CD4-positive, CD25-positive, alpha-beta regulatory T cell (primary cell): ENCODE measurements around the gene MRPS35. TPM values are rescaled to one million over a fixed set of nuclear protein-coding genes. Genes with fewer than 3 reads are reported as not detected.
"Not testable (repeated sequence)": the region's sequence is repeated elsewhere in the genome, so short reads cannot be mapped to it uniquely, and the experiment has no call there.

Source experiments
- ATAC-seq, 2 donors: fragments of 150-1000 bp; cut with Tn5 transposase; one replicate each; pipeline ENCODE4 v1.10.0; 2021; ENCODE audit warnings: low read depth in 2 of 2, moderate number of reproducible peaks in 2 of 2, moderate library complexity in 1 of 2
- DNase-seq, 3 donors: peaks; one replicate each; pipeline versions ENCODE4 v3.0.0 to v3.0.0-alpha.2; 2012 to 2022; ENCODE audit warnings: mixed read lengths in 1 of 3
- H3K27ac ChIP-seq: one replicate; pipeline ENCODE4 v1.7.0; 2013; ENCODE audit warnings: mild to moderate bottlenecking, low read length; ENCODE audit not compliant: insufficient read depth, poor library complexity, severe bottlenecking
- H3K27me3 ChIP-seq: one replicate; pipeline ENCODE4 v1.7.0; 2013; ENCODE audit warnings: low read length; ENCODE audit not compliant: control insufficient read depth, insufficient read depth
- H3K36me3 ChIP-seq: one replicate; pipeline ENCODE4 v1.7.0; 2013; ENCODE audit warnings: mild to moderate bottlenecking, low read length, moderate library complexity; ENCODE audit not compliant: control insufficient read depth, insufficient read depth
- H3K4me1 ChIP-seq: 2 replicates; pipeline ENCODE4 v1.7.0; 2013; ENCODE audit warnings: mild to moderate bottlenecking, low read length; ENCODE audit not compliant: insufficient read depth, control insufficient read depth, poor library complexity, severe bottlenecking
- H3K4me3 ChIP-seq: one replicate; pipeline ENCODE4 v1.7.0; 2013; ENCODE audit warnings: low read depth, mild to moderate bottlenecking, low read length, moderate library complexity
- H3K9me3 ChIP-seq, 2 experiments: 1 replicate in 1 of 2; 2 replicates in 1 of 2; pipeline ENCODE4 v1.7.0; 2013; ENCODE audit warnings: low read length in 2 of 2, mild to moderate bottlenecking in 1 of 2, moderate library complexity in 1 of 2; ENCODE audit not compliant: control insufficient read depth in 2 of 2
- H3K27ac Mint-ChIP-seq, 3 donors: one replicate each; pipeline ENCODE4 v1.8.0; 2020 to 2022; ENCODE audit warnings: mild to moderate bottlenecking in 3 of 3, mixed read lengths in 3 of 3, moderate library complexity in 2 of 3
- H3K27me3 Mint-ChIP-seq: one replicate; pipeline ENCODE4 v1.8.0; 2022; ENCODE audit warnings: mild to moderate bottlenecking, mixed read lengths
- H3K36me3 Mint-ChIP-seq: one replicate; pipeline ENCODE4 v1.8.0; 2020; ENCODE audit warnings: mixed read lengths
- H3K4me1 Mint-ChIP-seq, 4 donors: one replicate each; pipeline ENCODE4 v1.8.0; 2020 to 2022; ENCODE audit warnings: mixed read lengths in 4 of 4, mild to moderate bottlenecking in 1 of 4
- H3K4me3 Mint-ChIP-seq, 4 donors: one replicate each; pipeline ENCODE4 v1.8.0; 2020 to 2022; ENCODE audit warnings: mild to moderate bottlenecking in 4 of 4, mixed read lengths in 4 of 4, moderate library complexity in 3 of 4
- H3K9me3 Mint-ChIP-seq, 7 donors: one replicate each; pipeline ENCODE4 v1.8.0; 2020 to 2022; ENCODE audit warnings: mixed read lengths in 7 of 7, mild to moderate bottlenecking in 3 of 7, moderate library complexity in 2 of 7
- polyA plus RNA-seq, 4 donors: library from polyadenylated mRNA; unstranded; fragments of 300-500 nt; fragmentation: Illumina TruSeq; gene quantifications; one replicate each; pipeline ENCODE4 v1.2.3, GENCODE V29; 2021
- total RNA-seq: library from RNA; stranded (reverse); gene quantifications from one replicate; pipeline ENCODE4 v1.2.3, GENCODE V29; 2022

The MRPS35 gene
- total and polyA plus RNA-seq, 5 donors from 2014 or later: 17.8 to 74.2 (median 67.1) TPM

GRCh38 chr12:27743601-27744000 is 33.0 kb downstream of the MRPS35 start:
- no peaks in the 10 kb centered on the region for H3K27me3 ChIP-seq
- H3K4me3 Mint-ChIP-seq: no peak overlapping the region
- H3K27ac Mint-ChIP-seq: no peak overlapping the region
- no peaks in the 10 kb centered on the region for H3K9me3 ChIP-seq
- no peak overlapping the region for H3K27ac ChIP-seq
- no peaks in the 10 kb centered on the region for H3K4me1 ChIP-seq
- no peaks in the 10 kb centered on the region for H3K9me3 Mint-ChIP-seq
- peaks cover 7 to 11% (median 9%) of the 10 kb centered on the region in 4 donors for H3K4me1 Mint-ChIP-seq
- no peak for DNase-seq
- H3K4me3 ChIP-seq: no peak overlapping the region
- no peak for ATAC-seq
- H3K36me3 Mint-ChIP-seq: peaks cover 29% of the 10 kb centered on the region
- H3K27me3 Mint-ChIP-seq: no peaks in the 10 kb centered on the region
- peaks cover 52% of the 10 kb centered on the region for H3K36me3 ChIP-seq

- not testable (repeated sequence) for ATAC-seq, DNase-seq, H3K9me3 ChIP-seq, H3K4me3 Mint-ChIP-seq, H3K27me3 Mint-ChIP-seq, H3K27me3 ChIP-seq, H3K27ac Mint-ChIP-seq, H3K9me3 Mint-ChIP-seq, H3K4me3 ChIP-seq, H3K4me1 ChIP-seq, H3K27ac ChIP-seq
- peaks cover 6 to 11% (median 7%) of the 10 kb centered on the region in 4 donors for H3K4me1 Mint-ChIP-seq
- peaks cover 37% of the 10 kb centered on the region for H3K36me3 ChIP-seq
- peaks cover 29% of the 10 kb centered on the region for H3K36me3 Mint-ChIP-seq
Observed at GRCh38 chr12:27745734-27746133, 35.1 kb downstream of the MRPS35 start.

DNA sequence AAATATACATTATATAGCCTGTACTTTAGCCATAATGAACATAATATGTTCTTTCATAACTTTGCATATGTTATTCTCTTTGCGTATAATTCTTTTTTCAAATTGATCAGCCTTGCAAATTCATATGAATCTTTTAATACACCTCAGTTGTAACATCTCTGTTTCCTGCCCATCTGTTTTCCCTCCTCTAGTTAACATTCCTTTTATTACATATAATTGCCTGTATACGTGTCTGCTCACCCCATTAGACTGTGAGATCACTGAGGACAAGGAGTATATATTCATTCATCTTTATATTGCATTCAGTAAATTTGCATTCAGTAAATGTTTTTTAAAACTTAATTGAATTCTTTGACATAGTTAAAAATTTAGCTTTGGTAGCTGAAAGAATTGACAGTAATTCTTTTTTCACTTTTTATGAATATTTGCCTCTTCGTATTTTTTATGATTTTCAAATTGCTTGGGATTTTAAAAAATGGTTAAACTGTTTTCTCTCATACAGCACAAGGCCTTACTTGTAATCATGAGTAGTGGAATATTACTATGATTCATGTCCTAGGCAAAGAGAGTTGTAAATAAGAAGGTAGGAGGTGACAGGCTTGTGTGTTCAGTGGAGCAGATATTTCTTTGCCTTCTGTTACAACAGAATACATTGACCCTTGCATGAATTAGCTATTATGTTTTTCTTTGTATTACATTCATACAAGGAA is 36.6 kb downstream of the MRPS35 start:
- Mint-ChIP-seq H3K4me1 (peaks cover 6 to 11% (median 8%) of the 10 kb centered on the region in 4 donors), H3K27ac (peak overlapping the region in 2 of 3 donors; percentile 15 to 72), H3K27me3 (no peaks in the 10 kb centered on the region), H3K9me3 (no peaks in the 10 kb centered on the region), H3K36me3 (peaks cover 28% of the 10 kb centered on the region), H3K4me3 (no peak overlapping the region)
- Histone ChIP-seq H3K27ac (no peak overlapping the region), H3K27me3 (no peaks in the 10 kb centered on the region), H3K9me3 (no peaks in the 10 kb centered on the region), H3K36me3 (peaks cover 32% of the 10 kb centered on the region), H3K4me1 (no peaks in the 10 kb centered on the region), H3K4me3 (no peak overlapping the region)
- DNase-seq (no peak), ATAC-seq (no peak)

DNA sequence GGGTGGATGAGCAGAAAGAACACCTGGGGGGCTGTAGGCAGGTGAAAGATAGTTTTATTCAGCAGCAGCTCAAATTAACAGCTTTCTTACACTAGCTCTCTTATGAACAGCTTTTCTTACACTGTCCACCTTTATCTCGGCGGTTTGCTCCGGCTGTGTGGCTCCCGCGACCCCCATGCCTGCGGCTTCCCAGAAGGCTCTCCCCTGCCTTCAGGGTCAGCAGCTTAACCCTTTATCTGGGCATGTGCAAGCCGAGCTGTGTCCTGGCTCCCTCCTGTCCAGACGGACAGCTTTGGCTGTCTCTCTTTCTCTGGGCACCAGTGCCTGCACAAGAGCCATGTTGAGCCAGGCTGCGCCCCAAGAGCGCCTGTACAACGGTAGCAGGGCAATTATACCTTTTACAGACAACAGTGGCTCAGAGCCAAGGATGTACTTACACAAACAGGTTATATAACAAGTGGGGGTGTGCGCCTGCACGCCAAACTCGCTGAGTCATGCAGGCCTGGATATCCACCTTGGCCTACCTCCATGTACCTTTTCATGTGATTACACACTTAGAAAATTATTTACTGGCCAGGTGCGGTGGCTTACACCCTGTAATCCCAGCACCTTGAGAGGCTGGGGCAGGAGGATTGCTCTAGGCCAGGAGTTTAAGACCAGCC is 40.9 kb downstream of the MRPS35 start:
- Histone ChIP-seq H3K4me1 (no peaks in the 10 kb centered on the region), H3K27ac (no peak overlapping the region), H3K27me3 (no peaks in the 10 kb centered on the region), H3K4me3 (no peak overlapping the region), H3K36me3 (peaks cover 32% of the 10 kb centered on the region), H3K9me3 (no peaks in the 10 kb centered on the region)
- Mint-ChIP-seq H3K4me1 (peaks cover 3 to 14% (median 7%) of the 10 kb centered on the region in 4 donors), H3K4me3 (no peak overlapping the region), H3K27me3 (no peaks in the 10 kb centered on the region), H3K9me3 (no peaks in the 10 kb centered on the region), H3K27ac (peak overlapping the region in 1 of 3 donors; percentile 32), H3K36me3 (peaks cover 14% of the 10 kb centered on the region)
- no peak for ATAC-seq
- DNase-seq: no peak

GRCh38 chr12:27754795-27755194 is 44.2 kb downstream of the MRPS35 start:
- H3K4me3 Mint-ChIP-seq: no peak overlapping the region

GRCh38 chr12:27756670-27757195 is 46.1 kb downstream of the MRPS35 start:
- Histone ChIP-seq H3K36me3 (peaks cover 22% of the 10 kb centered on the region), H3K9me3 (no peaks in the 10 kb centered on the region), H3K4me1 (no peaks in the 10 kb centered on the region), H3K4me3 (no peak overlapping the region), H3K27me3 (no peaks in the 10 kb centered on the region), H3K27ac (no peak overlapping the region)
- no peak overlapping the region for H3K27ac Mint-ChIP-seq
- no peaks in the 10 kb centered on the region for H3K9me3 Mint-ChIP-seq
- H3K27me3 Mint-ChIP-seq: no peaks in the 10 kb centered on the region
- H3K4me3 Mint-ChIP-seq: no peak overlapping the region
- ATAC-seq (no peak), DNase-seq (no peak)
- H3K36me3 Mint-ChIP-seq: peaks cover 18% of the 10 kb centered on the region
- H3K4me1 Mint-ChIP-seq: peaks cover 0 to 7% (median 0%) of the 10 kb centered on the region in 4 donors

More at GRCh38 chr12:27754795-27755194, 44.2 kb downstream of the MRPS35 start:
- Histone ChIP-seq H3K27ac (no peak overlapping the region), H3K4me1 (no peaks in the 10 kb centered on the region), H3K9me3 (no peaks in the 10 kb centered on the region), H3K4me3 (no peak overlapping the region), H3K36me3 (peaks cover 26% of the 10 kb centered on the region), H3K27me3 (no peaks in the 10 kb centered on the region)
- H3K27me3 Mint-ChIP-seq: no peaks in the 10 kb centered on the region
- ATAC-seq (no peak), DNase-seq (no peak)
- H3K9me3 Mint-ChIP-seq: no peaks in the 10 kb centered on the region
- peaks cover 0 to 7% (median 0%) of the 10 kb centered on the region in 4 donors for H3K4me1 Mint-ChIP-seq
- H3K27ac Mint-ChIP-seq: peak overlapping the region in 2 of 3 donors; percentile 62 to 64
- H3K36me3 Mint-ChIP-seq: peaks cover 18% of the 10 kb centered on the region

DNA sequence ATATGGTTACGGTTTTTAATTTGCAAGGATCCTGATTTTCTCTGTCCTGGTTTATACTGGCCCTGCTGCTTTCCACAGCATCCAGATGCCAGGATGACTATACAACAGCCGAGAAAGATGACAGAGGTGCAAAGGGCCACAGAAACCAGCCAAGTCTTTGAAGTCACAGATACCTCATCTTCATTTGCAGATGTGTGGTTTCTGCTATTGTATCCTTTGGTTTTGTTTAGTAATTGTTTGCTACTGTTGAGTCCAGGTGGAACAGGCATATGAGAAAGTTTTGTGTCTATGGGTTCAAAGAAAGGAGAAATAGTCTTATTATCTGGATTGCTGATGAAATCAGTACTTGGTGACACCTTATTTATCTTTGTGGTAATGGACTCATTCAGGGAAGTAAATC is 52.1 kb downstream of the MRPS35 start:
- H3K27ac ChIP-seq: no peak overlapping the region
- H3K4me3 ChIP-seq: no peak overlapping the region
- no peaks in the 10 kb centered on the region for H3K36me3 ChIP-seq
- no peaks in the 10 kb centered on the region for H3K4me1 ChIP-seq
- Mint-ChIP-seq H3K36me3 (peaks cover 6% of the 10 kb centered on the region), H3K27me3 (no peaks in the 10 kb centered on the region), H3K9me3 (no peaks in the 10 kb centered on the region), H3K4me1 (peaks cover 0 to 2% (median under 1%) of the 10 kb centered on the region in 4 donors), H3K4me3 (no peak overlapping the region), H3K27ac (no peak overlapping the region)
- H3K27me3 ChIP-seq: no peaks in the 10 kb centered on the region
- no peaks in the 10 kb centered on the region for H3K9me3 ChIP-seq
- DNase-seq: peak in 1 of 3 donors; percentile 26
- no peak for ATAC-seq
